ENCODE results near the gene C15orf61. TPM values are rescaled to one million over a fixed set of nuclear protein-coding genes. Genes with fewer than 3 reads are reported as not detected.

Gene C15orf61
- total RNA-seq, 1 experiment from 2014 or later: 5.6 TPM

DNA sequence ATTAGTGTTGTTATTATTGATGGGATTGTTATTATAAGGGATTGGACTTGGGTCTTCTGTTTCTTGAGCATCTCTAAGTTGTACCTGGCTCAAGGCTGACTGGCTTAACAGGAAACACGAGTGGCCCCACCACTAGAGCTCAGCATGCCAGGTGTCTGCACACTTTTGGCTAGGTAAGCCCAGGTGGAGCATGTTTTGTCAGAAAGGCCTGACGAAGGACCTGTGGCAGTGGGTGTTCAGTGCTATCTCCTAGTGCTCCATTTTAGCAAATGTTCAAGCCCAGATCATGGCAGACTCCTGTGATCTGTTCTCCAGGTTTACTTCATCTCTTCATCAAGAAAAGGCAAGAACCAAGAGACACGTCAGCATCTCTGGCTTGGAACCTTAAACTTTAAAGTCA is 24.9 kb downstream of the C15orf61 start:
- CTCF ChIA-PET: no interaction called here
- intact Hi-C loops (cut with micrococcal nuclease; ENCODE audit: unreplicated experiment): no loop called here
- POLR2A ChIA-PET: no interaction called here
- no peaks in the 10 kb centered on the region for H3K27me3 ChIP-seq (ENCODE audit: control insufficient read depth, insufficient read depth, low read length)
- H3K36me3 ChIP-seq (ENCODE audit: control insufficient read depth, insufficient read depth, low read length): no peaks in the 10 kb centered on the region; the same call in 1 of the 2 replicates
- no peaks in the 10 kb centered on the region for H3K9me3 ChIP-seq (ENCODE audit: control insufficient read depth, insufficient read depth, low read depth, low read length)
- no peak for ATAC-seq
- in situ Hi-C loops (cut with HindIII; ENCODE audit: low pct_unique_long_range_greater_than_20kb, low sequenced_read_pairs): no loop called here
- H3K27ac ChIP-seq (ENCODE audit: low read length): no peak overlapping the region
- H3K4me1 ChIP-seq (ENCODE audit: control insufficient read depth, insufficient read depth, low read length): peaks cover 23% of the 10 kb centered on the region
- no peak for TF ChIP-seq REST (IDR thresholded peaks at IDR 0.05; ENCODE audit: insufficient read depth in 1 of 2, low read depth in 2 of 2, low read length in 1 of 2)
- no peak for TF ChIP-seq TCF7L2 (IDR thresholded peaks at IDR 0.05; ENCODE audit: low read depth, low read length)
- TF ChIP-seq SIN3A (IDR thresholded peaks at IDR 0.05; ENCODE audit: borderline replicate concordance, insufficient read depth, low read depth, low read length): no peak
- no peak for TF ChIP-seq CTCF (IDR thresholded peaks at IDR 0.05)
- no peak for TF ChIP-seq POLR2AphosphoS5 (IDR thresholded peaks at IDR 0.05; ENCODE audit: low read depth, low read length)
- no peak for DNase-seq (ENCODE audit: low read depth, low spot score)
- H3K4me3 ChIP-seq (ENCODE audit: low read depth in 2 of 2, low read length in 2 of 2): no peak overlapping the region
- BruUV-seq (replicated peaks): no TSS peak

- POLR2A ChIA-PET: interaction anchor here (0.6 kb wide), 1 partner anchor 62 kb away, joined by 7 read pairs; no protein-coding TSS in a partner anchor
- no peak overlapping the region for H3K4me3 ChIP-seq (ENCODE audit: low read depth in 2 of 2, low read length in 2 of 2)
- H3K4me1 ChIP-seq (ENCODE audit: control insufficient read depth, insufficient read depth, low read length): peaks cover 23% of the 10 kb centered on the region
- H3K27me3 ChIP-seq (ENCODE audit: control insufficient read depth, insufficient read depth, low read length): no peaks in the 10 kb centered on the region
- no TSS peak for BruUV-seq (replicated peaks)
- TF ChIP-seq SIN3A (IDR thresholded peaks at IDR 0.05; ENCODE audit: borderline replicate concordance, insufficient read depth, low read depth, low read length) (no peak), CTCF (IDR thresholded peaks at IDR 0.05) (no peak)
- no peak overlapping the region for H3K27ac ChIP-seq (ENCODE audit: low read length)
- ATAC-seq (no peak), DNase-seq (ENCODE audit: low read depth, low spot score) (no peak)
- CTCF ChIA-PET: interaction anchor here (0.5 to 0.7 kb wide), 2 partner anchors 21 to 27 kb away, joined by 3 to 8 read pairs; no protein-coding TSS in a partner anchor
- intact Hi-C loops (cut with micrococcal nuclease; ENCODE audit: unreplicated experiment): no loop called here
- H3K9me3 ChIP-seq (ENCODE audit: control insufficient read depth, insufficient read depth, low read depth, low read length): no peaks in the 10 kb centered on the region
- H3K36me3 ChIP-seq (ENCODE audit: control insufficient read depth, insufficient read depth, low read length): no peaks in the 10 kb centered on the region; the same call in 1 of the 2 replicates
- in situ Hi-C loops (cut with HindIII; ENCODE audit: low pct_unique_long_range_greater_than_20kb, low sequenced_read_pairs): no loop called here
Observed at GRCh38 chr15:67547064-67547463, 26.1 kb downstream of the C15orf61 start.

All from Panc1 (cell line).